K562 (cell line): Measurements from ENCODE around the gene UNC45A. TPM values are rescaled to one million over a fixed set of nuclear protein-coding genes. Genes with fewer than 3 reads are reported as not detected.

Source experiments
- ATF3 ChIP-seq, 2 experiments: fragments of 450-650 bp in 1 of 2; sonication (generic) in 1 of 2; formaldehyde crosslinking in 1 of 2; IDR thresholded peaks in 1 of 2; conservative IDR thresholded peaks in 1 of 2; 2 replicates each; pipeline versions ENCODE4 v1.6.1 to v1.8.1; 2016 to 2023; ENCODE audit warnings: mild to moderate bottlenecking in 2 of 2, moderate library complexity in 2 of 2, inconsistent platforms in 1 of 2, missing genetic modification reagents in 1 of 2
- BHLHE40 ChIP-seq: IDR thresholded peaks from 2 replicates; pipeline ENCODE4 v1.6.1; 2011; ENCODE audit warnings: low read length, improper control_type of control experiment
- C11orf30 ChIP-seq: fragments of 450-650 bp; IDR thresholded peaks from 2 replicates; pipeline ENCODE4 v1.6.1; 2016; ENCODE audit warnings: low read depth, mild to moderate bottlenecking
- EP400 ChIP-seq: fragments of 450-650 bp; IDR thresholded peaks from 2 replicates; pipeline ENCODE4 v1.6.1; 2017; ENCODE audit warnings: antibody characterized with exemption, mild to moderate bottlenecking, moderate library complexity
- FOXP4 ChIP-seq: sonication (generic); formaldehyde crosslinking; IDR thresholded peaks from 2 replicates; pipeline ENCODE4 v1.8.0; 2022; ENCODE audit warnings: mild to moderate bottlenecking, missing genetic modification reagents, borderline replicate concordance
- FUS ChIP-seq: fragments of 200-400 bp; formaldehyde crosslinking; optimal IDR thresholded peaks from 2 replicates; pipeline ENCODE3; 2017; ENCODE audit warnings: low read depth, low read length
- HDGF ChIP-seq: fragments of 450-650 bp; IDR thresholded peaks from 2 replicates; pipeline ENCODE4 v1.6.1; 2016
- HSF4 ChIP-seq: fragments of 250-450 bp; sonication (Bioruptor Pico); IDR thresholded peaks from 2 replicates; pipeline ENCODE4 v2.1.2; 2022; ENCODE audit warnings: mild to moderate bottlenecking, moderate library complexity, borderline replicate concordance
- MEIS2 ChIP-seq: fragments of 450-650 bp; IDR thresholded peaks from 2 replicates; pipeline ENCODE4 v1.6.1; 2014; ENCODE audit warnings: mild to moderate bottlenecking; ENCODE audit not compliant: partially characterized antibody
- MITF ChIP-seq: IDR thresholded peaks from 2 replicates; pipeline ENCODE4 v1.6.1; 2014; ENCODE audit warnings: antibody characterized with exemption
- MLLT1 ChIP-seq, 2 experiments: fragments of 450-650 bp; IDR thresholded peaks; 2 replicates each; pipeline ENCODE4 v1.6.1; 2016
- MTA3 ChIP-seq: fragments of 450-650 bp; formaldehyde crosslinking; IDR thresholded peaks from 2 replicates; pipeline ENCODE4 v1.6.1; 2017; ENCODE audit warnings: mild to moderate bottlenecking, borderline replicate concordance
- OTX1 ChIP-seq: fragments of 450-650 bp; formaldehyde crosslinking; IDR thresholded peaks from 2 replicates; pipeline ENCODE4 v1.4.0; 2022; ENCODE audit warnings: mild to moderate bottlenecking
- RBM25 ChIP-seq: fragments of 200-400 bp; formaldehyde crosslinking; IDR thresholded peaks from 2 replicates; pipeline ENCODE4 v1.6.1; 2018; ENCODE audit warnings: low read length, low read depth, moderate library complexity; ENCODE audit not compliant: severe bottlenecking
- SREBF1 ChIP-seq: fragments of 150-350 bp; IDR thresholded peaks from 2 replicates; pipeline ENCODE4 v1.6.1; 2014; ENCODE audit warnings: antibody characterized with exemption, low read depth, low read length, borderline replicate concordance
- YBX1 ChIP-seq: fragments of 450-650 bp; IDR thresholded peaks from 2 replicates; pipeline ENCODE4 v1.7.1; 2016; ENCODE audit warnings: mild to moderate bottlenecking
- ZFP30 ChIP-seq: fragments of 250-450 bp; sonication (Bioruptor Pico); IDR thresholded peaks from 2 replicates; pipeline ENCODE4 v1.8.0; 2022; ENCODE audit warnings: moderate library complexity, mild to moderate bottlenecking, inconsistent platforms, borderline replicate concordance
- ZNF316 ChIP-seq: fragments of 450-650 bp; IDR thresholded peaks from 2 replicates; pipeline ENCODE4 v1.6.1; 2016
- ZNF695 ChIP-seq: fragments of 450-650 bp; formaldehyde crosslinking; IDR thresholded peaks from 2 replicates; pipeline ENCODE4 v1.4.0; 2020; ENCODE audit warnings: mild to moderate bottlenecking, moderate library complexity
- ZNF766 ChIP-seq: fragments of 200-800 bp; sonication (Bioruptor generic); conservative IDR thresholded peaks from 2 replicates; pipeline ENCODE4 v1.6.1; 2016; ENCODE audit warnings: missing genetic modification characterization, missing compliant biosample characterization
- polyA plus RNA-seq, 8 experiments: library from polyadenylated mRNA; depleted of rRNA in 4 of 8; stranded (reverse) in 5 of 8; unstranded in 3 of 8; fragments of >200 nt; fragmentation: Nextera tagmentation in 2 of 8; fragmentation: Illumina TruSeq in 1 of 8; extraction: Ambion mirVana in 2 of 8; extraction: Trizol in 1 of 8; gene quantifications; 2 replicates each; pipeline versions ENCODE4 v1.2.1 to v1.2.3, GENCODE V29; 2011 to 2014; ENCODE audit warnings: inconsistent platforms in 1 of 8, missing spikeins in 1 of 8
- total RNA-seq, 7 experiments: library from RNA; depleted of rRNA in 6 of 7; stranded (reverse); fragments of >200 nt in 6 of 7; fragmentation: Illumina TruSeq in 2 of 7; extraction: Trizol in 2 of 7; gene quantifications; 2 replicates each; pipeline versions ENCODE4 v1.2.1 to v1.2.3, GENCODE V29; 2011 to 2021; ENCODE audit warnings: low replicate concordance in 1 of 7

UNC45A gene
- total and polyA plus RNA-seq, 9 of the 15 experiments (the other 6 are each of a cell fraction or from before 2014, with no cell fraction given) = 22.4 to 79.3 (median 43.7) TPM

- TF ChIP-seq FOXP4 (CRISPR knock-in tag) = no peak; the same call in 1 of the 2 replicates
- TF ChIP-seq ZNF695 (CRISPR knock-in tag) = no peak
- peak; percentile 92 for TF ChIP-seq ZNF766 (CRISPR knock-in tag)
- TF ChIP-seq HDGF = peak; percentile 77; the same call in 1 of the 2 replicates
- peak; percentile 85 for TF ChIP-seq EP400
- peak; percentile 81; the same call in 1 of the 2 replicates for TF ChIP-seq ZNF316
- TF ChIP-seq HSF4 (CRISPR knock-in tag) = no peak; the same call in 1 of the 2 replicates
- TF ChIP-seq MTA3 = peak; percentile 53
- peak; percentile 94 for TF ChIP-seq MITF
- 0 out of 2 replicates have a peak, but pooled peaks have one; percentile 37 for TF ChIP-seq OTX1
- TF ChIP-seq FUS = peak; percentile 38
- TF ChIP-seq MLLT1 (IDR thresholded peaks at IDR 0.05) = 0 out of 4 replicates have a peak, but pooled peaks of 1 of the 2 experiments have one; percentile 55
- TF ChIP-seq SREBF1 = no peak
- TF ChIP-seq C11orf30 = peak; percentile 73
- TF ChIP-seq YBX1 = no peak
- TF ChIP-seq ZFP30 (CRISPR knock-in tag) = no peak
- peak; percentile 77 for TF ChIP-seq ATF3 (IDR thresholded peaks at IDR 0.05)
- no peak for TF ChIP-seq ATF3 (CRISPR knock-in tag; conservative IDR thresholded peaks at IDR 0.05)
- TF ChIP-seq MEIS2 = peak; percentile 97
- no peak for TF ChIP-seq RBM25
- peak; percentile 100 for TF ChIP-seq BHLHE40
Measured at GRCh38 chr15:90901175-90902039, 33.7 kb upstream of the UNC45A start (continued).
